HEK293T (cell line): ENCODE data around the gene DHRS4.
"Not testable (repeated sequence)": the region's sequence is repeated elsewhere in the genome, so short reads cannot be mapped to it uniquely, and the experiment has no call there.

Experiments used
- CTBP1 ChIP-seq: fragments of 450-650 bp; IDR thresholded peaks from 2 replicates; pipeline ENCODE4 v1.6.1; 2016; ENCODE audit warnings: borderline replicate concordance
- FOXA1 ChIP-seq: fragments of 450-650 bp; IDR thresholded peaks from 2 replicates; pipeline ENCODE4 v1.6.1; 2016; ENCODE audit warnings: mild to moderate bottlenecking
- FOXK2 ChIP-seq: fragments of 450-650 bp; IDR thresholded peaks from 2 replicates; pipeline ENCODE4 v1.6.1; 2016; ENCODE audit warnings: mild to moderate bottlenecking
- FOXM1 ChIP-seq: fragments of 450-650 bp; IDR thresholded peaks from 2 replicates; pipeline ENCODE4 v1.6.1; 2017; ENCODE audit warnings: mild to moderate bottlenecking, borderline replicate concordance
- HDGF ChIP-seq: fragments of 450-650 bp; IDR thresholded peaks from 2 replicates; pipeline ENCODE4 v1.6.1; 2017; ENCODE audit warnings: antibody characterized with exemption, borderline replicate concordance
- NFRKB ChIP-seq: fragments of 450-650 bp; IDR thresholded peaks from 2 replicates; pipeline ENCODE4 v1.6.1; 2016; ENCODE audit warnings: mild to moderate bottlenecking, moderate library complexity
- TARDBP ChIP-seq: fragments of 450-650 bp; IDR thresholded peaks from 2 replicates; pipeline ENCODE4 v1.6.1; 2016
- ZNF384 ChIP-seq: fragments of 450-650 bp; IDR thresholded peaks from 2 replicates; pipeline ENCODE4 v1.6.1; 2016
- TF ChIP-seq, protein P1 (sequence below): fragments of 450-650 bp; IDR thresholded peaks from 2 replicates; pipeline ENCODE4 v1.6.1; 2016

DNA sequence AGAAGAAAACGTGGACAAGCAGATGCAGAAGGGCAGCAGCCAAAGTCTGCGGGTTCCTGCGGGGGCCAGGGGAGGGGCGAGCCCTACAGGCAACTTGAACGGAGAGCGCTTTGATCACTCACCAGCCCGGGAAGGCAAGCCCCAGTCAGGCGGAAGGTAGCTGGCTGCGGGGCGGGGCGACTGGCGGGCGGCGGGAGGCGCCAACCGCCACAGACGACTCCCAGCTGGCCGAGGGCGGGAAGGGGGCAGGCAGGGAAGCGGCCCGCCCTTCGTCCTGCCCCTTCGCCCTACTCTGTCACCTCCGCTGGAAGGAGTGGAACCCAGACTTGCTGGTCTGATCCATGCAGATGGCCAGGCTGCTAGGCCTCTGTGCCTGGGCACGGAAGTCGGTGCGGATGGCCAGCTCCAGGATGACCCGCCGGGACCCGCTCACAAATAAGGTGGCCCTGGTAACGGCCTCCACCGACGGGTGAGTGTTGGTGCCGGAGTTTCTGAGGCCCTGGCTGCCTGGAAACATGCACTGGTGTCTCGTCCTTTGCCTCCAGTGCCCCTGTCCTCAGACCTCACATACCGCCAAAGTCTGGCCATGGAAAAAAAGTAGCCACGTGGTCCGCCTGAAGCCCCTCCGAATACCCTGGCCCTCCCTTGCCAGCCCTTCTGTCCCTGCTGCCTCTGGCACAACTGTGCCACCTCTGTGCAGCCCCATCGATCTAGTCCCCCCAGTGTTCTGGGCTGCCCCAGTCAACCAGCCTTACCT lies 35.2 kb downstream of the DHRS4 start, which contains the start of gene DHRS4L2:
- TF ChIP-seq TARDBP, FOXA1, ZNF384, FOXM1, HDGF, CTBP1, FOXK2, NFRKB: not testable (repeated sequence)
- TF ChIP-seq, protein P1, sequence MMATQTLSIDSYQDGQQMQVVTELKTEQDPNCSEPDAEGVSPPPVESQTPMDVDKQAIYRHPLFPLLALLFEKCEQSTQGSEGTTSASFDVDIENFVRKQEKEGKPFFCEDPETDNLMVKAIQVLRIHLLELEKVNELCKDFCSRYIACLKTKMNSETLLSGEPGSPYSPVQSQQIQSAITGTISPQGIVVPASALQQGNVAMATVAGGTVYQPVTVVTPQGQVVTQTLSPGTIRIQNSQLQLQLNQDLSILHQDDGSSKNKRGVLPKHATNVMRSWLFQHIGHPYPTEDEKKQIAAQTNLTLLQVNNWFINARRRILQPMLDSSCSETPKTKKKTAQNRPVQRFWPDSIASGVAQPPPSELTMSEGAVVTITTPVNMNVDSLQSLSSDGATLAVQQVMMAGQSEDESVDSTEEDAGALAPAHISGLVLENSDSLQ = not testable (repeated sequence)
